ENCODE data around the gene TBC1D3B. TPM values are rescaled to one million over a fixed set of nuclear protein-coding genes. Genes with fewer than 3 reads are reported as not detected.
"Not testable (repeated sequence)": the region's sequence is repeated elsewhere in the genome, so short reads cannot be mapped to it uniquely, and the experiment has no call there.

TBC1D3B gene
- total RNA-seq, 1 experiment from 2014 or later: 7.4 TPM

- intact Hi-C loops (cut with micrococcal nuclease; ENCODE audit: unreplicated experiment) (no loop called here), in situ Hi-C loops (cut with HindIII; ENCODE audit: low pct_unique_long_range_greater_than_20kb, low sequenced_read_pairs) (no loop called here)
- Histone ChIP-seq H3K4me3 (ENCODE audit: low read depth in 2 of 2, low read length in 2 of 2) (no peak overlapping the region), H3K4me1 (ENCODE audit: control insufficient read depth, insufficient read depth, low read length) (no peaks in the 10 kb centered on the region), H3K27ac (ENCODE audit: low read length) (no peak overlapping the region), H3K9me3 (ENCODE audit: control insufficient read depth, insufficient read depth, low read depth, low read length) (no peaks in the 10 kb centered on the region), H3K27me3 (ENCODE audit: control insufficient read depth, insufficient read depth, low read length) (peaks cover 2% of the 10 kb centered on the region; the same call in 1 of the 2 replicates), H3K36me3 (ENCODE audit: control insufficient read depth, insufficient read depth, low read length) (no peaks in the 10 kb centered on the region)
- TF ChIP-seq REST (IDR thresholded peaks at IDR 0.05; ENCODE audit: insufficient read depth in 1 of 2, low read depth in 2 of 2, low read length in 1 of 2): no peak
- TF ChIP-seq POLR2AphosphoS5 (IDR thresholded peaks at IDR 0.05; ENCODE audit: low read depth, low read length): no peak
- no peak for TF ChIP-seq CTCF (IDR thresholded peaks at IDR 0.05)
- TF ChIP-seq SIN3A (IDR thresholded peaks at IDR 0.05; ENCODE audit: borderline replicate concordance, insufficient read depth, low read depth, low read length): no peak
- no peak for TF ChIP-seq TCF7L2 (IDR thresholded peaks at IDR 0.05; ENCODE audit: low read depth, low read length)
- ChIA-PET CTCF (no interaction called here), POLR2A (no interaction called here)
- no peak for DNase-seq (ENCODE audit: low read depth, low spot score)
- BruUV-seq (replicated peaks): no TSS peak
- no peak for ATAC-seq
Measured at GRCh38 chr17:36188891-36189306, 12.5 kb upstream of the TBC1D3B start.

- H3K9me3 ChIP-seq (ENCODE audit: control insufficient read depth, insufficient read depth, low read depth, low read length); H3K27ac ChIP-seq (ENCODE audit: low read length); ATAC-seq; H3K4me1 ChIP-seq (ENCODE audit: control insufficient read depth, insufficient read depth, low read length); in situ Hi-C loops (cut with HindIII; ENCODE audit: low pct_unique_long_range_greater_than_20kb, low sequenced_read_pairs); H3K36me3 ChIP-seq (ENCODE audit: control insufficient read depth, insufficient read depth, low read length); CTCF ChIA-PET; DNase-seq (ENCODE audit: low read depth, low spot score); intact Hi-C loops (cut with micrococcal nuclease; ENCODE audit: unreplicated experiment); BruUV-seq (replicated peaks); H3K27me3 ChIP-seq (ENCODE audit: control insufficient read depth, insufficient read depth, low read length); POLR2A ChIA-PET; H3K4me3 ChIP-seq (ENCODE audit: low read depth in 2 of 2, low read length in 2 of 2): not testable (repeated sequence)
Measured at GRCh38 chr17:36187943-36188665, 11.7 kb upstream of the TBC1D3B start.

GRCh38 chr17:36186810-36187763, 10.7 kb upstream of the TBC1D3B start:
- H3K4me3 ChIP-seq (ENCODE audit: low read depth in 2 of 2, low read length in 2 of 2); intact Hi-C loops (cut with micrococcal nuclease; ENCODE audit: unreplicated experiment); H3K36me3 ChIP-seq (ENCODE audit: control insufficient read depth, insufficient read depth, low read length); H3K4me1 ChIP-seq (ENCODE audit: control insufficient read depth, insufficient read depth, low read length); POLR2A ChIA-PET; ATAC-seq; in situ Hi-C loops (cut with HindIII; ENCODE audit: low pct_unique_long_range_greater_than_20kb, low sequenced_read_pairs); BruUV-seq (replicated peaks); H3K27ac ChIP-seq (ENCODE audit: low read length); DNase-seq (ENCODE audit: low read depth, low spot score); H3K27me3 ChIP-seq (ENCODE audit: control insufficient read depth, insufficient read depth, low read length); H3K9me3 ChIP-seq (ENCODE audit: control insufficient read depth, insufficient read depth, low read depth, low read length): not testable (repeated sequence)
- CTCF ChIA-PET: interaction anchor here (0.7 kb wide), 1 partner anchor 78 kb away, joined by 4 read pairs; no protein-coding TSS in a partner anchor

All from Panc1 (cell line).